SK-N-MC (cell line): ENCODE measurements around the gene PTPA.

Source experiments
- DNase-seq: peaks from one replicate; pipeline ENCODE4 v3.0.0-alpha.2; 2011; ENCODE audit warnings: low read depth, low spot score
- H3K27ac ChIP-seq: fragments of 200-600 bp; sonication (generic); 2 replicates; pipeline ENCODE4 v1.5.1; 2016; ENCODE audit warnings: mixed run types
- H3K36me3 ChIP-seq: fragments of 200-600 bp; sonication (generic); 2 replicates; pipeline ENCODE4 v1.6.1; 2017; ENCODE audit warnings: antibody characterized with exemption, low read length, mixed read lengths; ENCODE audit not compliant: insufficient read depth
- H3K4me3 ChIP-seq: fragments of 200-600 bp; sonication (generic); 2 replicates; pipeline ENCODE4 v1.5.1; 2016
- H3K9ac ChIP-seq: fragments of 200-600 bp; sonication (generic); 2 replicates; pipeline ENCODE4 v1.8.0; 2017; ENCODE audit warnings: mixed run types, mixed read lengths; ENCODE audit not compliant: insufficient read length
- H3K9me3 ChIP-seq: fragments of 200-600 bp; sonication (generic); 2 replicates; pipeline ENCODE4 v1.6.1; 2017; ENCODE audit warnings: low read depth, mild to moderate bottlenecking, antibody characterized with exemption, low read length, moderate library complexity, mixed read lengths
- EZH2 ChIP-seq: fragments of 200-600 bp; sonication (generic); IDR thresholded peaks from one replicate; pipeline ENCODE4 v1.6.1; 2017; ENCODE audit warnings: antibody characterized with exemption
- FOXP2 ChIP-seq: optimal IDR thresholded peaks from 2 replicates; pipeline ENCODE3; 2011; ENCODE audit warnings: mild to moderate bottlenecking, moderate library complexity; ENCODE audit not compliant: insufficient read depth; ENCODE audit errors: extremely low read length, control extremely low read depth
- POLR2AphosphoS5 ChIP-seq: IDR thresholded peaks from 2 replicates; pipeline ENCODE4 v1.6.1; 2012; ENCODE audit warnings: mild to moderate bottlenecking, low read depth, low read length, borderline replicate concordance

The PTPA gene

DNA sequence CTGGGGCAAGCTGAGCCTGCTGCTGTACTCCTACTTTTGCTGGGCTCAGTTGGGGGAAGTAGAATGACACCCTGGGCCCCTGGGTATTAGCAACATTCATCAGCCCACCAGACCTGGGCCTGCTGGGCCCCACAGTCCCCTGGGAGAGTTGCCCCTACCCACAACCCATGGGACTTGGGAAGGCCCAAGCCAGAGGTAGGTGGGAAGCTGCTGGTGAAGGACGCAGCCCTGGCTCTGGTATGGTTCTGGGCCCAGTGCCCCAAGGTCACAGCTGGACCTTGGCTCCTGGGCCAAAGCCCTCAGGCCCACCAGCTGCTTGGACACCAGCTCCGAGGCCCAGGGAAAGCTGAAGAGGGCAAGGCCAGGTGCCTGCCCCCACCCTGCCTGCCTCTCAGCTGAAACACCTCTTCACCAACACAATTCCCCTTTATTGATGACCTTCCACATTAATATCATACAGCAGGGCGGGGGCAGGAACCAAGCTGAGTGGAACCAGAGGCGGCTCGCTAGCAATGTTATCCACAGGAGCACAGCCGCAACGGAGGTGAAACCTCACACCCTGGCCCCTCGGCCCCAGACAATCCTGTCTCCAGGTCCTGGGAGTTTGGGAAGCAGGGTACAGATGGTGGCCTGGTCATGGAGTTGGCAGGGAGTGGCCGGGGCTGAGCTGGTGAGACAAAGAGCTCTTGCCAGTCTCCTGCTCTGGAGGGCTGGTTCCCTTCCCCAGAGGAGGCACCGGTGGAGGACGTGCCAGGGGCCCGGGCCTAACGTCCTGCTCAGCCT lies 16.6 kb upstream of the PTPA start:
- H3K36me3 ChIP-seq, result peaks cover 5% of the 10 kb centered on the region; the same call in 1 of the 2 replicates
- H3K4me3 ChIP-seq, result no peak overlapping the region
- no peak overlapping the region for H3K27ac ChIP-seq
- no peaks in the 10 kb centered on the region for H3K9me3 ChIP-seq
- no peak for DNase-seq
- no peak for TF ChIP-seq EZH2
- TF ChIP-seq POLR2AphosphoS5, result no peak
- no peak for TF ChIP-seq FOXP2
- no peak overlapping the region for H3K9ac ChIP-seq

GRCh38 chr9:129095170-129095667 lies 16.0 kb upstream of the PTPA start:
- Histone ChIP-seq H3K36me3 (no peaks in the 10 kb centered on the region), H3K27ac (no peak overlapping the region), H3K4me3 (no peak overlapping the region), H3K9ac (no peak overlapping the region), H3K9me3 (no peaks in the 10 kb centered on the region)
- no peak for TF ChIP-seq EZH2
- TF ChIP-seq FOXP2, result no peak
- DNase-seq, result no peak

- H3K36me3 ChIP-seq, result no peaks in the 10 kb centered on the region
- H3K4me3 ChIP-seq, result no peak overlapping the region
- DNase-seq, result no peak
- no peak overlapping the region for H3K9ac ChIP-seq
- no peak for TF ChIP-seq EZH2
- TF ChIP-seq POLR2AphosphoS5, result no peak
- no peak for TF ChIP-seq FOXP2
- no peaks in the 10 kb centered on the region for H3K9me3 ChIP-seq
- no peak overlapping the region for H3K27ac ChIP-seq
These were observed 15.3 kb upstream of the PTPA start for GRCh38 chr9:129095908-129096307.

GRCh38 chr9:129097671-129098306 lies 13.4 kb upstream of the PTPA start:
- TF ChIP-seq FOXP2 (no peak), EZH2 (no peak)
- Histone ChIP-seq H3K36me3 (no peaks in the 10 kb centered on the region), H3K9ac (no peak overlapping the region), H3K4me3 (no peak overlapping the region), H3K9me3 (no peaks in the 10 kb centered on the region), H3K27ac (no peak overlapping the region)
- DNase-seq, result no peak

DNA sequence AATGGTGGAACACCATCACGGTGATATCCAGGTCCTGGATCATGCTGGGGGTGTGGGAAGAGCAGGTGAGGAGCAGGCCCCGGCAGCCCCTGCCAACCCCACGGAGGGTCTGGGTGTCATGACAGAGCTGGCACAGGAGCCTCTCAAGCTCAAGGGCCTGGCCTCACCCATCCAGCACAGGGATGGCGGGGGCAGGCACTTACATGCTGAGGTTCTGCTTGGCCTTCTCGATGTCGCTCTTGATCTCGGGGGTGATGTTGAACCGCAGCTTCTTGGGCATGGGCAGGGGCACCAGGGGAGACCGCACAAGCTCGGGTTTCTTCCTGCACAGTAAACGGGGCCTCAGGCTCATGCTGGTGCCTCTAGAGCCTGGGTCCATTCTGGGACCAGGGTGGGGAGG lies 12.9 kb upstream of the PTPA start:
- no peaks in the 10 kb centered on the region for H3K36me3 ChIP-seq
- H3K9ac ChIP-seq, result no peak overlapping the region
- TF ChIP-seq EZH2, result no peak
- TF ChIP-seq FOXP2, result no peak
- no peak for TF ChIP-seq POLR2AphosphoS5
- no peak overlapping the region for H3K27ac ChIP-seq
- no peaks in the 10 kb centered on the region for H3K9me3 ChIP-seq
- DNase-seq, result no peak
- no peak overlapping the region for H3K4me3 ChIP-seq

DNA sequence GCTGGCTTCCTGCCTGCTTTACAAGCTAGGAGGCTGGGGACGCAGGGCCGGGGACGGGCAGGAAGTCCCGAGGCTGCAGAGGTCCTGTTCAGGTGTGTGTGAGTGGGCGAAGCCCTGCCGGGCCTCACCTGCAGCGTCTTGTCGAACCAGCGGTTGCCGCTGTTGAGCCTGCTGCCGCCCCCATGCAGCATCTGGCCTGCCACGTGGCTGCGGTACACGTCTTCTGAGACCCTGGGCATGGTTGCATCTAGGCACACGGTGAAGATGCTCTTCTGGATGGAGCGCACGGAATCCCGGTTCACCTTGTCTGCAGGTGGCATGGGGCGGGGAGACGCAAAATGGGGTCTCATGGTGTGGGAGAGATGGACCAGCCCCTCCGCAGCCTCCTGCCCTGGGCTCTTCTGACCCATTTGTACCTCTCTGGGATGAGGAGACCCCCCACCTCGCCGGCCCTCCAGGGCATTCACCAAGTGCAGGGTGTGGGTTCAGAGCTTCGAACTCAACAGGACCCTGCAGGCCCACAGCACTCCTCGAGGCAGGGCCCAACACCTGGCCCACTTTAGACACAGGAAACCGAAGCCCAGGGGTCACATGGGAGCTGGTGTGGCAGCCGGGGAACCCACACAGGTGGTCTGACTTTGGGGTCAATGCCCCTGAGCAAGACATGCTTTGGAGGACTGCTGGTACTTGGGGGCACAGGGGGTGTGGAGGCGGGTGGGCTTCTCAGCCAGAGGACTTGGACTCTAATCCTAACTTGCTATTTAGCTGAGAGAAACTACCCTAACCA lies 10.6 kb upstream of the PTPA start:
- Histone ChIP-seq H3K36me3 (no peaks in the 10 kb centered on the region), H3K27ac (no peak overlapping the region), H3K9me3 (no peaks in the 10 kb centered on the region), H3K4me3 (no peak overlapping the region), H3K9ac (no peak overlapping the region)
- no peak for TF ChIP-seq FOXP2
- DNase-seq, result no peak

DNA sequence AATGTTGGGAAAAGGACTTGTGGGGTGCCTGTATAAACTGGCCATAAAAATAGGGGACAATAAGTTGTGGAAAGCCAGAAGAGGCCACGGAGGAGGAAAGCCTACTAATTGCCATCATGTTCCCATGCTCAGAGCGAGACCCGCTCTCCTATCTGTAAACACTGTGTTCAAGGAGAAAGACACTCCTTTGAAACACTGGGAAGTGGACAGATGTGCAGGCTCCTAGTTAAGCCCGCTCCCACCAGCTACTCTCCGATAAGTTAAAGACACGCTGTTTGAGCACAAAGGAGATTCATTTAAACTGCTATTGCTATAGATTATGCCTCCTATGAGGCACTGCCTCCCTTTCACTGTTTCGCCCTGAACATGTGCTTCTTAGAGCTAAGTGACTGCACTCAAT lies 9.9 kb upstream of the PTPA start:
- no peak for DNase-seq
- H3K9me3 ChIP-seq, result no peaks in the 10 kb centered on the region
- H3K9ac ChIP-seq, result no peak overlapping the region
- no peaks in the 10 kb centered on the region for H3K36me3 ChIP-seq
- no peak overlapping the region for H3K27ac ChIP-seq
- no peak overlapping the region for H3K4me3 ChIP-seq
- no peak for TF ChIP-seq POLR2AphosphoS5
- no peak for TF ChIP-seq FOXP2
- no peak for TF ChIP-seq EZH2

- DNase-seq, result no peak
- Histone ChIP-seq H3K27ac (no peak overlapping the region), H3K36me3 (no peaks in the 10 kb centered on the region), H3K9me3 (no peaks in the 10 kb centered on the region), H3K4me3 (no peak overlapping the region), H3K9ac (no peak overlapping the region)
- TF ChIP-seq FOXP2 (no peak), POLR2AphosphoS5 (no peak), EZH2 (no peak)
These were observed 9.1 kb upstream of the PTPA start for GRCh38 chr9:129102095-129102525.
